Suppressor macrophage (primary cell): ENCODE data around the gene ABCG2.

Experiments
- DNase-seq, 4 experiments: peaks; one replicate each; pipeline ENCODE4 v3.0.0-alpha.2; 2020 to 2022
- total RNA-seq, 17 experiments: gene quantifications; one replicate each; lab custom pipeline; 2026; ENCODE audit warnings: mixed read lengths in 6 of 17, inconsistent platforms in 3 of 17; lab: John Stamatoyannopoulos, UW

Gene ABCG2
- total RNA-seq, result 14.6 to 95.2 (median 33.6) reads per million in 17 experiments

DNA sequence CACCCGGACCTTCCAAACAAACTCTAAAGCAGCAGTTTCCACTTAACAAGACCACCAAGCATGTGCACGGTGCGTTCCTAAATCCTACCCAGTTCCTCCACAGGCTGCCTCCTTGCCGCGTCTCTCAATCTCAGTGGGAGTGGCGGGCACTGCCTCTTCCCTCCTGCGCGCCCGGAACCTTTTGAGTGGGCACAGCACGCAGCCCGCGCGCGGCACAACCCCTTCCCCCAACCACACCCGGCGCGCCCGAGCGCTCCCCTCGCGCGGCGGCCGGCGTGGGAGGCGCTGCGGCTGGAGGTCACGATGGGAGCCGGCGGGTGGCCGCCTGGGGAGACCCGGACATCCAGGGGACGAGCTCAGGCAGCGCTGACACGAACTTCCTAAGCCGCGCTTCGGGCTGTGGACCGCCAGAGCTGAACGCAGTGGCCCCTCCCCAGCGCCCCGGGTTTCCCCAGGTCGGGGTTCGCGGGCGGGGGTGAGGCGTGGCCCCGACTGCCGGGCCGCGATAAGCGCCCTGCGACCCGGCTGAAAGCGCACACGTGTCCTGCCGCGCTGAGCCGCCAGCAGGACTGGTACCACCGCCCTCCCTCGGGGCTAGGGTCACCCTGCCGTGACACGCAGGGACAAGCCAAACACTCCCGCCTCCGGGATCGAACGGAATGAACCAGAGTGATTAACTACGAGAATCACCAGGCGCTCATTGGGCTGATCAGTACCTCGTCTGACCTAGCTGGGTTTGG, at the start of gene ABCG2:
Gene ABCG2, minus strand, starts transcription at position 151 of the 740 bp plus-strand sequence. CDS start 18,644 bp downstream, outside the sequence.
- DNase-seq, result peak; percentile 70 to 89 (median 82)

GRCh38 chr4:88208156-88208555, 49.7 kb upstream of the ABCG2 start:
- peak; percentile 10 to 58 (median 27) for DNase-seq

- no peak for DNase-seq
Measured at GRCh38 chr4:88207171-88207570, 48.7 kb upstream of the ABCG2 start.

DNA sequence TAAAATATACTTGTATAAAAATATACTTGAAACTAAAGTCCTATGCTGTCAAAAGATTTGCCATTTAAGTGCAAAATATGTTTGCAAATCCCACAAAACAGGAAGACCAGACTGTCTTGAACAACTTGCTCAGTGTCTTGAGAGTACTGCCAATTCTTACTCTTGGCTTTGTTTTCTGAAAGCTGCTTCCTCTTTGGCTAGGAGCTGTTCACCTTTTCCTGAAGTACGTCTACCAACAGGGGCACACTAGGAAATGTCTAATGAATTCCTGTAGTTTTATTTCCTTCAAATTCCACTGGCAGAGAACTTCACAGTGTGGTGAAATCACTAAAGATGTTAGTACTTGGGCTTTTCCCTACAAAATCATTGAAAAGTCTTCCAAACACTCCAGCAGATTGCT, 46.4 kb upstream of the ABCG2 start:
- peak in 1 of 4 experiments; percentile 15 for DNase-seq

GRCh38 chr4:88202443-88202842, 44.0 kb upstream of the ABCG2 start:
- DNase-seq, result no peak

DNA sequence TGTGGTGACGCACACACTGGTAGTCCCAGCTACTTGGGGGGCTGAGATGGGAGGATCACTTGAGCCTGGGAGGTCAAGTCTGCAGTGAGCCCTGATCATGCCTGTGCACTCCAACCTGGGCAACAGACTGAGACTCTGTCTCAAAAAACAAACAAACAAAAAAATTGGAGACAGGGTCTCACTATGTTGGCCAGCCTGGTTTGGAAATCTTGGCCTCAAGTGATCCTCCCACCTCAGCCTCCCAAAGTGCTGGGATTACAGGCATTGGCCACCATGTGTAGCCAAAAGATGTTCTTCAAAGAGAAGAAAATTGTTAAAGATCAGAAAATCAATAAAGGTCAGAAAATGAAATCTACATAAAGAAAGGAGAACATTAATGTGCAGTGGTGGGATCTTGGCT, 41.7 kb upstream of the ABCG2 start:
- DNase-seq, result no peak

GRCh38 chr4:88196523-88197185, 38.2 kb upstream of the ABCG2 start:
- no peak for DNase-seq

DNA sequence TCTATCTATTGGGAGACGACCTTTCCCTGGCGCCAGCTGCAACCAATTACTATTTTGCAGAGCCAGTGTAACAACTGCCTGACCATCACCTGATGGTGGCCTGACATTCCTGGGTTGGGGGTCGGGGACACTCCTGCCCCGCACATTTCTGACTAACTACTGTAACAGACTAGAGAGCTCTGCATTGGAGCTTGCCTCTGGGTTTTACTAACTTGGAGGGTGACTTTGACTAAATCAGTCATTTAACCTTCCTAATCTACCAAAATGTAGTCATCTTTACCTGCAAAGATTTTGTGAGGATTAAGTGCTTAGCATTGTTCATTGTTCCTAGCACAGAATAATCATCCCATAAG, 37.5 kb upstream of the ABCG2 start:
- no peak for DNase-seq

- DNase-seq, result no peak
Measured at GRCh38 chr4:88195328-88196012, 37.0 kb upstream of the ABCG2 start.

DNA sequence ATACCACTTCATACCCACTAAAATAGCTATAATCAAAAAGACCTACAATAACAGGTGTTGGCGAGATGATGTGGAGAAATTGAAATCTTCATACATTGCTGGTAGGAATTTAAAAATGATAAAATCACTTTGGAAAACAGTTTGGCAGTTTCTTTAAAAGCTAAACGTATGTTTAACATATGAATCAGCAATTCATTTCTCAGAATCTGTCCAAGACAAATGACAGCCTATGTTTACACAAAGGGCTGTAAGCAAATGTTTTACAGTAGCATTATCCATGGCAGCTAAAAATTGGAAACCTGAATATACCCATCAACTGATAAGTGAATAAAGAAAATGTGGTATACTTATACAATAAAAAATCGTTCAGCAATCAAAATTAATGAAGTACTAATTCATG, 33.0 kb upstream of the ABCG2 start:
- no peak for DNase-seq

GRCh38 chr4:88189881-88190585, 31.6 kb upstream of the ABCG2 start:
- DNase-seq, result no peak

DNA sequence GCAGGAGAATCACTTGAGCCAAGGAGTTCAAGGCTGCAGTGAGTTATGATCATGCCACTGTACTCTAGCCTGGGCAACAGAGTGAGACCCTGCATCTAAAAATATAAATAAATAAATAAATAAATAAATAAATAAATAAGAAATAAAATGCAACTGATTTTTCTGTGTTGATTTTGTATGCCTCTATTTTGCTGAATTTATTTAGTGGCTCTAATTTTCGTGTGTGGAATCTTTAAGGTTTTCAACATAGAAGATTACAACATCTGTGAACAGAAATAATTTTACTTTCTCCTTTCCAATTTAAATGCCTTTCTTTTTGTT, 30.9 kb upstream of the ABCG2 start:
- DNase-seq, result no peak

GRCh38 chr4:88188738-88189417, 30.4 kb upstream of the ABCG2 start:
- DNase-seq, result no peak

DNA sequence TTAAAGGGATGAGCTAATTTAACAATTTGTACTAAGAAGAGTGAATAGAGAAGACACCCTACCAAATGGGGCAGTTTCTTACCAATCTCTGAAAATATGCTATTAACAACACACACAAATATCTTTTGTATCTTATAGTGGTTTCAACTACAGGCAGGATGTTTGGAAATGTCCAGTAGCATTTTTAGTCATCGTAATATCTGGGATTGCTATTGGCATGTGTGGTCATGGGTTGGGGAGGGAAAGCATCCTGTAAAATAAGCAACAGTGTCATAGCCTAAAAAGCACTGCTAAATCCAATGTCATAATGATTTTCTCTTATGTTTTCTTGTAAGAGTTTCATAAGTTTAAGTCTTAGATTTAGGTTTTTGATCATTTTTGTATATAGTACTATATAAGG, 29.3 kb upstream of the ABCG2 start:
- DNase-seq, result no peak

- DNase-seq, result no peak
Measured at GRCh38 chr4:88185906-88186305, 27.5 kb upstream of the ABCG2 start.

DNA sequence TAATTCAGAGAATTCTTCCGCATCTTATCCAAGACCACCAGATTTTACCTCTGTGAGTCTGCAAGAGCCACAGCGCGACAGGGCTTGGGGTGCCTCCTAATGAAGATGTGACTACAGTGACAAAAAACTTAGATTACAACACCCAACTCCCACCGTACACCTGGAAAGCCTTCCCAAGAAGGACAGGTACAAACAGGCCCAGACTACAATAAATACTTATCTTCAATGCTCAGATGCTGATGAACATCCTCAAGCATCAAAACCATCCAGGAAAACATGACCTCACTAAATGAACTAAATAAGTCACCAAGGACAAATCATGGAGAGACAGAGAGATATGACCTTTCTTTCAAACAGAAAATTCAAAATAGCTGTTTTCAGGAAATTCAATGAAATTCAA, 20.8 kb upstream of the ABCG2 start:
- no peak for DNase-seq

DNA sequence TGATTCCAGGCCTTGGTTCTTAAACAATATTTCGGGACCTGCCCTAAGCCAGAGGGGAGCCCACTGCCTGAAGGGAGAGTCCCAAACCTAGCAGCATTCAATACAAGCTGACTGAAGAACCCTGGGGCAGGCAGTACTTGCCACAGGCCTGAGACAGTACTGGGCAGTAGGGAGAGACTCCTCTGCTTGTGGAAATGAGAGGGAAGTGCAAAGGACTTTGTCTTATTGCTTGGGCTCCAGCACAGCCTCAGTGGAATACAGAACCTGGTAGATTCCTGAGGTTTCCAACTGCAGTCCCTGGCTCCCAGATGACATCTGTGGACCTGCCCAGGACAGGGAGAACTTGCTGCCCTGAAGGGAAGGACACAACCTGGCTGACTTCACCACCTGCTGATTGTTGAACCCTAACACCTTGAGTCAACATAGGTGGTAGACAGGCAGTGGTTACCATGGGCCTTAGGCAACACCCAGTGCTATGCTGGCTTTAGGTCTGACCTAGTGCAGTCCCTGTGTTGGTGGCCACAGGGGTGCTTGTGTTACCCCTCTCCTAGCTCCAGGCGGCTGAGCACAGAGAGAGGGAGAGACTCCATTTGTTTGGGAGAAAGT, 20.3 kb upstream of the ABCG2 start:
- DNase-seq, result peak in 1 of 4 experiments; percentile 19

- DNase-seq, result peak; percentile 59 to 78 (median 74)
Measured at GRCh38 chr4:88177983-88178625, 19.7 kb upstream of the ABCG2 start.

DNA sequence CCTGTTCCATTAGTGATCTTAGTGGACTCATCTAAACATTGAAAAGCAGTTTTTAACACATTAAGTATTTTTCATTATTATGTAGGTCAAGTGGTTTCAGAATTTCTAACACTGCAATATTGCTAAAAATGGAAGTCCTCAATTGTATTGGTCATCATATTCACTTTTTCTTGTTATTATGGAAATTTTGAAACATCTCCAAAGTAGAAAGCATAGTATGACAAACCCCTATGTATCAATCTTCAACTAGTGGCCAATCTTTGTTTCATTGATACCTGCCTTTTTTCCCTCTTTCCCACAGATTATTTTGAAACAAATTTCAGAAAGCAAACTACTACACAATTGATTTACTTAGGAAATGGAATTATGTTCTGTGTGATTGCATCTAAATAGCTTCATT, 14.5 kb upstream of the ABCG2 start:
- DNase-seq, result no peak

- no peak for DNase-seq
Measured at GRCh38 chr4:88171206-88171605, 12.8 kb upstream of the ABCG2 start.

- DNase-seq, result no peak
Measured at GRCh38 chr4:88169298-88169697, 10.9 kb upstream of the ABCG2 start.

DNA sequence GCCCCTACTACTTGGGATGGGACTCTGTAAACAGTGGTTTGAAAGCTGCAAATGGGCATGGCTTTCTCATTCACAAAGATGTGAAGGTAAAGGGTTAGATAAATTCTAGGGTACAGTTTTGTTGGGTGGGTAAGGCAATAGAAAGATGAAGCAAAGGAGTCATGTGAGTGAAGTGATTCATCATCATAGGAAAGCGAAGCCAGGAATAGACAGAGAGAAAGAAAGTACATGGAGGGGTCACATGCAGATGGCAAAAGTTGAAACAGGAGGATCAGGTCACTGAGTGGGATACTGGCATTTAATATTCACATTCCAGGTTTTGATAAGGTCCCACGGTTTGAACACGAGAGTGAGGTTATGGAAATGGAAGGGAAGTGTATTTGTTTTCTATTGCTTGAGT, 8.2 kb upstream of the ABCG2 start:
- DNase-seq, result peak in 2 of 4 experiments; percentile 18 to 26
